ENCODE data around the gene PCNX2.
"Not testable (repeated sequence)": the region's sequence is repeated elsewhere in the genome, so short reads cannot be mapped to it uniquely, and the experiment has no call there.

Gene PCNX2

GRCh38 chr1:233157245-233157644, 138.3 kb downstream of the PCNX2 start:
- DNase-seq (ENCODE audit: low read depth) = no peak

GRCh38 chr1:233151861-233152260, 143.7 kb downstream of the PCNX2 start:
- no peak for DNase-seq (ENCODE audit: low read depth)

- DNase-seq (ENCODE audit: low read depth) = no peak
These were observed 151.1 kb downstream of the PCNX2 start for GRCh38 chr1:233144434-233144833.

GRCh38 chr1:233143241-233143640, 152.3 kb downstream of the PCNX2 start:
- no peak for DNase-seq (ENCODE audit: low read depth)

GRCh38 chr1:233140974-233141373, 154.6 kb downstream of the PCNX2 start:
- no peak for DNase-seq (ENCODE audit: low read depth)

GRCh38 chr1:233140499-233140898, 155.0 kb downstream of the PCNX2 start:
- DNase-seq (ENCODE audit: low read depth) = no peak

- no peak for DNase-seq (ENCODE audit: low read depth)
These were observed 156.5 kb downstream of the PCNX2 start for GRCh38 chr1:233138788-233139585.

GRCh38 chr1:233135833-233136232, 159.7 kb downstream of the PCNX2 start:
- DNase-seq (ENCODE audit: low read depth) = no peak

- no peak for DNase-seq (ENCODE audit: low read depth)
These were observed 163.1 kb downstream of the PCNX2 start for GRCh38 chr1:233132445-233132844.

GRCh38 chr1:233129031-233129430, 166.5 kb downstream of the PCNX2 start:
- not testable (repeated sequence) for DNase-seq (ENCODE audit: low read depth)

GRCh38 chr1:233127157-233127556, 168.4 kb downstream of the PCNX2 start:
- DNase-seq (ENCODE audit: low read depth) = no peak

- DNase-seq (ENCODE audit: low read depth) = no peak
These were observed 172.7 kb downstream of the PCNX2 start for GRCh38 chr1:233122779-233123178.

- no peak for DNase-seq (ENCODE audit: low read depth)
These were observed 173.5 kb downstream of the PCNX2 start for GRCh38 chr1:233121947-233122559.

- no peak for DNase-seq (ENCODE audit: low read depth)
These were observed 180.7 kb downstream of the PCNX2 start for GRCh38 chr1:233114860-233115259.

- DNase-seq (ENCODE audit: low read depth) = no peak
These were observed 181.4 kb downstream of the PCNX2 start for GRCh38 chr1:233114159-233114558.

- DNase-seq (ENCODE audit: low read depth) = no peak
These were observed 182.3 kb downstream of the PCNX2 start for GRCh38 chr1:233113009-233113879.

- no peak for DNase-seq (ENCODE audit: low read depth)
These were observed 183.1 kb downstream of the PCNX2 start for GRCh38 chr1:233112186-233113008.

- no peak for DNase-seq (ENCODE audit: low read depth)
These were observed 183.8 kb downstream of the PCNX2 start for GRCh38 chr1:233111731-233112130.

GRCh38 chr1:233109096-233109495, 186.4 kb downstream of the PCNX2 start:
- no peak for DNase-seq (ENCODE audit: low read depth)

- DNase-seq (ENCODE audit: low read depth) = not testable (repeated sequence)
These were observed 187.8 kb downstream of the PCNX2 start for GRCh38 chr1:233107716-233108130.

GRCh38 chr1:233107130-233107660, 188.3 kb downstream of the PCNX2 start:
- no peak for DNase-seq (ENCODE audit: low read depth)

Data from activated T-cell treated with anti-CD3 and anti-CD28 coated beads for 1 hour (primary cell).